Gastrocnemius medialis (tissue), 4 donors: Measurements from ENCODE around the gene MAD2L2.

ENCODE experiments used
- CTCF ChIP-seq, 5 experiments: fragments of 450-650 bp in 3 of 5; fragments of 200-600 bp in 2 of 5; sonication (generic) in 2 of 5; IDR thresholded peaks in 4 of 5; conservative IDR thresholded peaks in 1 of 5; 1 replicate in 4 of 5; 2 replicates in 1 of 5; pipeline ENCODE4 v1.5.1; 2016 to 2019; ENCODE audit warnings: antibody characterized with exemption in 5 of 5, mild to moderate bottlenecking in 3 of 5, moderate library complexity in 3 of 5
- POLR2A ChIP-seq, 2 donors: fragments of 450-650 bp; IDR thresholded peaks; one replicate each; pipeline ENCODE4 v1.6.1; 2017; ENCODE audit warnings: antibody characterized with exemption in 2 of 2, mild to moderate bottlenecking in 2 of 2, moderate library complexity in 2 of 2

GRCh38 chr1:11711490-11711889 lies 30.5 kb upstream of the MAD2L2 start:
- TF ChIP-seq CTCF (IDR thresholded peaks at IDR 0.05 in 4 of 5, conservative IDR thresholded peaks at IDR 0.05 in 1 of 5) (no peak), POLR2A (IDR thresholded peaks at IDR 0.05) (no peak)
